HG03139 (cell line): ENCODE measurements around the gene CCL27.
A peak's percentile ranks its signal among the peaks of the same experiment; 100 is the strongest.

Experiments used
- ATAC-seq: cut with Tn5 transposase; IDR thresholded peaks from one replicate; pipeline ENCODE4 v1.9.1; 2021; ENCODE audit not compliant: unreplicated experiment

Gene CCL27

GRCh38 chr9:34685591-34685990 is 23.1 kb upstream of the CCL27 start:
- ATAC-seq = no peak

- no peak for ATAC-seq
Measured at GRCh38 chr9:34684816-34685215, 22.4 kb upstream of the CCL27 start.

- ATAC-seq = no peak
Measured at GRCh38 chr9:34684145-34684544, 21.7 kb upstream of the CCL27 start.

GRCh38 chr9:34675869-34676268 is 13.4 kb upstream of the CCL27 start:
- ATAC-seq = no peak

GRCh38 chr9:34675048-34675714 is 12.7 kb upstream of the CCL27 start:
- no peak for ATAC-seq

- ATAC-seq = no peak
Measured at GRCh38 chr9:34674440-34674839, 12.0 kb upstream of the CCL27 start.

DNA sequence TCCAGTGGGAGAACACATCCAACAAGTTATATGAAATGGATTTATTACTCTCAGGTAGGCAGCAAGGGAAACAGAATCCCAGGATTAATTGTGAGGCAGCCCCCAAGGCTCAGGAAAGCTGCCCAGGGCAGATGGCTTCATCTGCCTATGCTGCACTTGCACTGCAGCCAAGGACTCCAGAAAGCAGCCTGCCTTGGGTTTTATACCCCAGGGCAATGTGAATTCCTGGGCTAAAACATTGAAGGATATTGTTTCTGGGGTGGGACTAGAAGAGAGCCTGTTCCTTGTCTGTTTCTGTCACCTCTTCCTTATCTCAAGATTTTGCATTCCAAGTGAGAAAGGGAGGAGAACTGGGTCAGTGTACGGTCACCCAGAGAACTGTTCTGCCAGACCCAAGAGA is 8.8 kb upstream of the CCL27 start:
- no peak for ATAC-seq

- no peak for ATAC-seq
Measured at GRCh38 chr9:34669809-34670562, 7.5 kb upstream of the CCL27 start.

DNA sequence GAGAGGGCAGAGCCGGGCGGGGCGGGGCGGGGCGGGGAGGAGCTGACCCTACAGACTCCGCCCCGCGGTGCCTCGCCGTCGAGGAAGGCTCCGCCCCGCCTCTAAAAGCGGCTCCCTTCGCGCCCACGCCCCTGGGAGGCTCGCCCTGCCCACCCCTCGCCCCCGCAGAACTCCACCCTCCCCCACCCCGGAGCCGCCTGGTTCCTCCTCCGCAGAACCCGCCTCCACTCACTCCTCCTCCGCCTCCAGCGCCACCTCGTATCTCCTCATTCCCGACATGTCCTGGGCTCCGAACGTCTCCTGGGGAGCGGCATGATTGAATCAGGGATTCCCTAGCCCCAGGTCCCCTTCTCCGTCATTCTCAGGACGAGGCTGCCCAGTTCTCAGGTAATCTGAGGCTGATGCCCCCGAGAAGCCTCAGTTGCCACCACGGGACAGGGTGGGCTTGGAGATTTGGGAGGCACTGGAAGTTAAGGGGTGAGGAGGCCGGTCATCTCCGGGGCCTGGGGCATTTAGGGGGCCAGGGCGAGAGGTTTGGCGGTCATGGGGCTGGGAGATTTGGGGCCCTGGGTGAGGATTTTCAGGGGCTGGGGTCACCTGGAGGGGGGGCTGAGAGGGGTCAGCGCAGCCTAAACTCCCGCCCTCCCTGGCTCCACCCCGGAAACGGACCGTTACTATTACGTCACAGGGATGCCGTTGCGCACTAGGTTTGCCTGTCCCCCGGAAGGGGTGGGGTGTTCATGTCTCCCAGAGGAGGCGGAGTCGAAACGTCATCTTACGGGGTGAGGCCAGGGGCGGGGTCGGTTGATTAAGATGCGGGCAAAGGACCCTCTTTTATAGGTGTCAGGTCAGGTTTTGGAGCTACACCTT is 3.2 kb upstream of the CCL27 start:
- peak; percentile 57 for ATAC-seq

DNA sequence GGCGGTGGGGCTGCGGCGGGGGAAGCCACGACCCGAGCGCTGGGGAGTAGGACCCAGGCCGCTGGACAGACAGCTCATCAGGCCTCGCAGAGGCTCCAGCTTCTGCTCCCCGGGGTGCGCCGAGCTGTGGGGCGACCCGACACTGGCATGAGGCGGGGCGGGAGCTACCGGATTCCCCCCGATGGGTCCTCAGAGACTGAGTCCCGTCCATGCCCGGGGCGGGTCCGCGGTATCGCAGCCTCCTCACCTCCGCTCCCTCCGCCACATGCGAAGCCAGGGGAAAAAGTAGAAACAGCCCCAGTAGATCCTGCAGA is 2.6 kb upstream of the CCL27 start:
- peak; percentile 14 for ATAC-seq

- no peak for ATAC-seq
Measured at GRCh38 chr9:34664281-34665066, 2.0 kb upstream of the CCL27 start.

GRCh38 chr9:34663303-34663605 is 797 bp upstream of the CCL27 start:
- no peak for ATAC-seq

GRCh38 chr9:34659592-34660253 is 2.7 kb downstream of the CCL27 start:
- ATAC-seq = no peak

DNA sequence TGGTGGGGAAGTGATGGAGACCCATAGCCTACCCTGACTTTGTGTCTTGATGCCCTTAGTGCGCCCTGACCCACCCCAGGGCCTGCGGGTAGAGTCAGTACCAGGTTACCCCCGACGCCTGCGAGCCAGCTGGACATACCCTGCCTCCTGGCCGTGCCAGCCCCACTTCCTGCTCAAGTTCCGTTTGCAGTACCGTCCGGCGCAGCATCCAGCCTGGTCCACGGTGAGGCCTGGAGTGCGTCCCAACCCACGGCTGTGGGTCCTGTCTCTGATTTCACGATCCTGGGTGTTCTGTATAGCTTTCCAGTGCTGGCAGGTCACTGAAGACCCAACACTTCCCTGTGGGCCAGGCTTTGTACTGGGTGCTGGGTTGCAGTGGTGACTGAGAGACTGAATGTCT is 4.0 kb downstream of the CCL27 start:
- no peak for ATAC-seq

DNA sequence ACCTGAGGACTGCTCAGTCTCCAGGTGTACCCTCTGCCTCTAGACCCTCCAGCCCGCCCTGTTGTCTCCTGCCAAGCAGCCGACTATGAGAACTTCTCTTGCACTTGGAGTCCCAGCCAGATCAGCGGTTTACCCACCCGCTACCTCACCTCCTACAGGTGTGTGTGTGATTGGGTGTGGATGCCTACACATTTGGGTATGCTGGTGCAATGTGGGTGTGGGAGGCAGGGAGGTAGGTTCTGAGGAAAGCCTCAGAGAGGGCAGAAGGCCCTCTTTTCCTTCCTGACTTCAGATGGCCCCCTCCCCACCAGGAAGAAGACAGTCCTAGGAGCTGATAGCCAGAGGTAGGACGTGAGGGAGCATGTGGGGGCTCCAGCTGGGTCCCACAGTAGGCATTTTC is 5.5 kb downstream of the CCL27 start:
- no peak for ATAC-seq

DNA sequence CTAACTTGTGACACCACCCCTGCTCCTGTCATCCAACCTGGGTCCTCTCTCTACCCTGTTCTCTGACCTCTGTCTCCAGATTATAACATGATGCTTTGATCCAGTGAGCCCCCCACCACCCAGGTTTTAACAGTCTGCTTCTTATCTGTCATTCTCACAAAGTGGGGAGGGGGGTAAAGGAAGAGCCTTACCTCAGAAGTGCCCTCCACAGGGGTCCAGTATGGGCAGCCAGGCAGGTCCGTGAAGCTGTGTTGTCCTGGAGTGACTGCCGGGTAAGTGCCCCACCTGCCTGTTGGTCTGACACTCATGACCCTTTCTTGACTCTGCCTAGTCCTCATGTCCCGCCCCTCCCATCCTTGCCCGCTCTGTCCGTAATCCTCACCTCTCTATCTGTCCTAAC is 7.1 kb downstream of the CCL27 start:
- ATAC-seq = no peak

- ATAC-seq = no peak
Measured at GRCh38 chr9:34654323-34655051, 8.0 kb downstream of the CCL27 start.

DNA sequence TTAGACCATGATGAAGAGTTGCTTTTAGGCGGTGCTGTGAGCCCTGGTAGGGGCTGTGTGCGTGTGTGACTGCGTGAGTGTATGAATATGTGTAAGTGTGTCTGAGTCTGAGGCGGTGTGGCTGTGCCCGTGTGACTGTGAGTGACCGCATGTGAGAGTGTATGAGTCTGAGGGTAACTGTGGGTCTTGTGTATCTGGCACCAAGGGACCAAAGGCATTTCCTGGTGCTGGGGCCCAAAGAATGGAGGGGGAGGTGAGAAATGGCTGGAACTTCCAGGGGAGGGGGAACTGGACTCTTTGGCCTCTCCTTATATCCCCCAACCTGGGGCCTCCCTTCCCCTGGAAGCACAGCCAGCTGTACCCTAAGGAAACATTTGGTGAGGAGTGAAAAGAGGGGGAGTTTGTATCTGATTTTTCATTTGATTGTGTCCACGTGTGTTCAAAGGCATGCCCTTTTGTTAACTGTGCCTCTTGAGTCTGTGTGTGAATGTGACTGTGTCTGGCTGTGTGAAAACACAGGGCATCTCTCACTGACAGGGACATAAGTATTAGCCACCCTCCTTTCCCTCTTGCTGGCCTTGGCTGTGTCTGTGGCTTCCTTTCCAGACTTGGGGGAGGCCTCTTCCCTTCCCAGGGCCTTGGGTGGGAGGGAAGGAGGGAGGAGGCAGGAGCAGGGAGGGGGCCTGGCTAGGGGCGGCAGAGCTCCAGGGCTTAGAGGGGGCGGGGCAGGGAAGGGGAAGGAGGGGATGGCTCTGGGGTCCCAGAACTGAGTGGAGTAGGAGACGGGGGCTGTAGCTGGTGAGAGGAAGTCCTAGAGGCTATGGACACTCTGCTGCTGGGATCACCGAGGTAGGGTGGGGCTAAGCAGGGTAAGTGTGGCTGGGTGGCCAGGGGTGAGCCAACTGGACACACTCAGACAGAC is 9.0 kb downstream of the CCL27 start:
- no peak for ATAC-seq

GRCh38 chr9:34652602-34653000 is 9.9 kb downstream of the CCL27 start:
- no peak for ATAC-seq
